GM12864 (cell line): ENCODE data around the gene TOLLIP.

Experiments
- DNase-seq: peaks from one replicate; pipeline ENCODE4 v3.0.0-alpha.2; 2011; ENCODE audit warnings: low read depth
- H3K4me3 ChIP-seq: 2 replicates; pipeline ENCODE4 v1.5.1; 2011; ENCODE audit warnings: mild to moderate bottlenecking, low read depth, low read length, control low read depth
- TF ChIP-seq, protein P1 (sequence below): IDR thresholded peaks from 2 replicates; pipeline ENCODE4 v1.5.1; 2011; ENCODE audit warnings: low read depth, mild to moderate bottlenecking, moderate library complexity, low read length, control low read depth, inconsistent platforms; ENCODE audit errors: missing control alignments

The TOLLIP gene

DNA sequence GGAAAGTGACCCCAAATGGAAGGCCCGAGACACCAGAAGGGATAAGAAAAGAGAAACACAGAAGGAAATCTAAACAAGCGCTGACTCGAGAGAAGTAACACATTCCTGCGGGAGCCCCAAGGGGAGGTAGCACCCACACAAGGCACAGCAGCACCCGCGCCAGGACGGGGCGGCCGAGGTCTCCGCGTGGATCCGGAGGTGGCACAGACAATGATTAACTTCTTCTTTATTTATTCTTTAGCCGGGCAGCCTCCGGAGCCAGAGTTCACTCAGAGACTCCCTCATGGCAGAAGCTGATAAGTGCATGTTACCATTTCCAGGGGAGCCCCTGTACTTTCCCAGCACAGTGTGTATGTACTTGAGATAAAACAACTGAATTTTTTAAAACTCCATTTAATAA, 5.1 kb downstream of the TOLLIP start:
- no peak overlapping the region for H3K4me3 ChIP-seq
- DNase-seq, result no peak
- TF ChIP-seq, protein P1, sequence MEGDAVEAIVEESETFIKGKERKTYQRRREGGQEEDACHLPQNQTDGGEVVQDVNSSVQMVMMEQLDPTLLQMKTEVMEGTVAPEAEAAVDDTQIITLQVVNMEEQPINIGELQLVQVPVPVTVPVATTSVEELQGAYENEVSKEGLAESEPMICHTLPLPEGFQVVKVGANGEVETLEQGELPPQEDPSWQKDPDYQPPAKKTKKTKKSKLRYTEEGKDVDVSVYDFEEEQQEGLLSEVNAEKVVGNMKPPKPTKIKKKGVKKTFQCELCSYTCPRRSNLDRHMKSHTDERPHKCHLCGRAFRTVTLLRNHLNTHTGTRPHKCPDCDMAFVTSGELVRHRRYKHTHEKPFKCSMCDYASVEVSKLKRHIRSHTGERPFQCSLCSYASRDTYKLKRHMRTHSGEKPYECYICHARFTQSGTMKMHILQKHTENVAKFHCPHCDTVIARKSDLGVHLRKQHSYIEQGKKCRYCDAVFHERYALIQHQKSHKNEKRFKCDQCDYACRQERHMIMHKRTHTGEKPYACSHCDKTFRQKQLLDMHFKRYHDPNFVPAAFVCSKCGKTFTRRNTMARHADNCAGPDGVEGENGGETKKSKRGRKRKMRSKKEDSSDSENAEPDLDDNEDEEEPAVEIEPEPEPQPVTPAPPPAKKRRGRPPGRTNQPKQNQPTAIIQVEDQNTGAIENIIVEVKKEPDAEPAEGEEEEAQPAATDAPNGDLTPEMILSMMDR, result no peak

DNA sequence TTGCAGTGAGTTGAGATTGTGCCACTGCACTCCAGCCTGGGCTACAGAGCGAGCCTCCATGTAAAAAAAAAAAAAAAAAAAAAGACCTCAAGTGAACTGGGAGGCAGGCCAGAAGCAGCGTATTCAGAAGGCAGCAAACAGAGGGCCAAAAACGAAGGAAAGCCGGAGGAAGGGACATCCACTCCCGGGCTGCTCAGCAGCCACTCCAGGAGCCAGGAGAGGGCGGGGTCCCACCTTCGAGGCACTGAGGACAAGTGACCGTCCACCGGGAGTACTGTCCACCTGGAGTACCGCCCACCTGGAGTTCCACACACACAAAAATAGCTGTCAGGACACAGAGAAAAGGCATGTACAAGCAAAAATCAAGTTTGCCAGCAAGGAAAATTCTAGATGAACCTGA, 5.5 kb downstream of the TOLLIP start:
- TF ChIP-seq, protein P1, result no peak
- DNase-seq, result no peak
- H3K4me3 ChIP-seq, result no peak overlapping the region

DNA sequence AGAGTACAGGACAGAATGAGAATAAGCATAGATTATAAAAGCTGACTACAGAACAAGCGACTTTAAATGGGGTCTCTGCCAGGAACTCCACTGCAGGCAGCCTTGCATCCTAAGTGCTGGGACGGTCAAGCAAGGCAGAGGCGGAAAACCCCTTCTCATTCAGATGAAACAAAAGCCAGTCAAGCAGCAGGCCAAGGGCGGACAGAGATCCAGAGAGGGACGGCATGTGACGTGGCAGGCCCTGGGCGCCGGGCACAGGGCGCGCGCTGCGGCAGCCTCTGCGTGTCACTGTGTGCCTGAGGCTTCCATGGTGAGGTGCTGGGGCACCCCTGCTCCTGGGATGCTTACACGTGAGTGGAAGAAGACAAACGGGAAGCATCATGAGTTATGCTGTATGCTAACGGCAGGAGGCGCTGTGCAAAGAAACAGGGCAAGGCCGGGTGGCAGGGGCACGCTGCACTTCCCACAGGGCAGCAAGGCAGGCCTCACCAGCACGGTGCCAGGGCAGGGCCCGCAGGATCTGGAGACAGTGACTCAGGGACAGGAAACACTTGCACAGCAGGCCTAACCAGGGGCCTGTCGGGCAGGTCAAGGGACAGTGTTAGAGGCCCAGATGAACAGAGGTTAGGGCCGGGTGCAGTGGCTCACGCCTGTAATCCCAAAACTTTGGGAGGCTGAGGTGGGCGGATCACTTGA, 6.2 kb downstream of the TOLLIP start:
- TF ChIP-seq, protein P1, result peak; percentile 59
- no peak for DNase-seq

DNA sequence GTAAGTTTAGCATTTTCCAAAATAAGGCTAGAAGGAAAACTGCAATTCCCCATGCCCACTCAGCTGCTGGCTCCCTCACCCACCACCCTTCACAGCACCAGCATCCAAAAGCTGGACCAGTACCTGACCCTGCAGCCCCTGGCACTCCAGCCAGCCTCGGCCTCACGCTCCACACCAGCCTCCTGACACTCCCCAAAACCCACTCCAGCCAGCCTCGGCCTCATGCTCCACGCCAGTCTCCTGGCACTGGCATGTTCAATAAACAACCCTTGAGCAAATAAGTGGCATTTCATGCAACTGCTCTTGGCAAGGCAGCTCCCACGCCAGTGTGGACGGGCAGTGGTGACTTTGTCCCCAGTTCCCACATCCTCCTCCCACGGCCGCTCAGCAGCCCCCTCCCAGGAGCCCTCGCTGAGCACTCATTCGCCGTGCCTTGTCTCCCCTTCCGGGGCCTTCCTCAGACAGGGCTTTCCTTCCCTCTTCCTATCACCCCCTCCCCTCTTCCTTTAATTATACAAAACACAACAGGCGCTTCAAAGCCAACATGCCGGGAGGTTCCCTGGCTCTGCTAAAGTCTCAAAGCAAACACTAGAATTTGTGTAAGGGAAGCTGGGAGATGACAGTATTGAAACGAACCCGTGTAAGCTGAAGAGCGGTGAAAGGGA, 6.8 kb downstream of the TOLLIP start:
- TF ChIP-seq, protein P1, result no peak
- no peak overlapping the region for H3K4me3 ChIP-seq
- no peak for DNase-seq

More for the DNA sequence above, 6.2 kb downstream of the TOLLIP start:
- no peak overlapping the region for H3K4me3 ChIP-seq

DNA sequence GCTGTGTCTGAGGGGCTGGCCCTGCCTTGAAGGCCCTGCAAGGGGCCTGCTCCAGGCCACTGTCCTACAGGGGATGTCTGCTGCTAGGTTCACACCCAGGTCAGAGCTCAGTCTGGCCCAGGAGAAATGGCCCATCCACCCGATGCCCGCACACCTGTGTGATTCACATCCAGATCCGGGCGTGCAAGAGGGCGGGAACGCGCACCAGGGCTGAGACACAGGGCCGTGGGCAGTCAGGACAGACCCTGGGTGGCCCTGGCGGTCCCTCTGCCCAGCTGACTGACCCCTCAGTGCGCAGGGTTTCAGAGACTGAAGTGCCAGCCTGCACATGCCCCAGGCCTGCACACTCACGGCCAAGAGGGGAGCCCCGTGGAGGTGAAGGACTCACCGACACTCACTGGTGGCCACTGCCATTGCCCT, 7.4 kb downstream of the TOLLIP start:
- no peak for DNase-seq
- TF ChIP-seq, protein P1, result no peak

DNA sequence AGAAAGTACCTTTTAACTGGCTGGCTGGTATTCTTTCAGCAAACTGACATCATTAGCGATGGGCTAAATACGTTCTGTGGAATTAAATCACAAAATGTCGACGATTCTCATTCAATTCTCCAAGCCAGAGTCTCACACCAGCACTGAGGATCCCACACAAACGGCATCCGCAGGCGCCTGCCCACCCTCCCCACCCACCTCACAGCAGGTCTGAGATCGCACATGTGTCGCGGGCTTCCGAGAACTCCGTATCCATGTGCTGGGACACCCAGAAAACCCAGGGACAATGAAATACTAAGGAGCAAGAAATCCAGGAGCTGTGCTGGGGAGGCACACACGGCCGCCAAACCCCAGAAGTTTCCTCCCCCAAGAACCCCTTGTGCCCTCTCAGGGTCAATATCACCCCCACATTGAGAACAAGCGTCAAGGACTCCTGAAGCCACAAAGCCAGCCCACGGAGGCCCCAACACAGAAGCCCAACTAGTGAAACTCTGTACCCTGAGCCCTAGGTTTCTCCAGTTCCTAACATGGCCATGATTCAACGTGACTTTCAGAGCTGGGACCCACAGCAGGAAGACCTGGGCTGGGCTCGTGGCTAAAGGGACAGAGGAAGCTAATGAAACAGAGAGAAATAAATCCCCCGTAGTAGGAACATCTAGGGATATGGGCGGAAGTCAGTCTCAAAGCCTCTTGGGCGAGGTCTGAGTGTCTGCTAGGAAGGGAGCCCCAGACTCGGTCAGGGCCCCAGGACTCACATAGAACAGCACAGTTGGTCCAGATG, 8.0 kb downstream of the TOLLIP start:
- H3K4me3 ChIP-seq, result no peak overlapping the region
- DNase-seq, result no peak
- TF ChIP-seq, protein P1, result no peak

More for the DNA sequence above, 7.4 kb downstream of the TOLLIP start:
- no peak overlapping the region for H3K4me3 ChIP-seq
